WERI-Rb-1 (cell line): ENCODE results near the gene KLHL25.

Source experiments
- DNase-seq: peaks from one replicate; pipeline ENCODE4 v3.0.0-alpha.2; 2020
- H3K27ac ChIP-seq: fragments of 250-450 bp; sonication (Bioruptor Pico); 2 replicates; pipeline ENCODE4 v1.5.1; 2020; ENCODE audit warnings: mild to moderate bottlenecking, moderate library complexity
- H3K27me3 ChIP-seq: fragments of 250-450 bp; sonication (Bioruptor Pico); 2 replicates; pipeline ENCODE4 v1.5.1; 2021; ENCODE audit warnings: mild to moderate bottlenecking, low read depth, moderate library complexity; ENCODE audit not compliant: insufficient read depth, severe bottlenecking
- H3K36me3 ChIP-seq: fragments of 250-450 bp; sonication (Bioruptor Pico); 2 replicates; pipeline ENCODE4 v1.5.1; 2020; ENCODE audit warnings: mild to moderate bottlenecking, moderate library complexity
- H3K4me3 ChIP-seq: 2 replicates; pipeline ENCODE4 v1.5.1; 2011; ENCODE audit warnings: low read depth, mild to moderate bottlenecking, control low read depth, low read length
- H3K9me3 ChIP-seq: fragments of 250-450 bp; sonication (Bioruptor Pico); 2 replicates; pipeline ENCODE4 v1.5.1; 2021; ENCODE audit warnings: mild to moderate bottlenecking, moderate library complexity; ENCODE audit not compliant: severe bottlenecking
- TF ChIP-seq, protein P1 (sequence below): IDR thresholded peaks from 2 replicates; pipeline ENCODE4 v1.5.1; 2011; ENCODE audit warnings: low read depth, mild to moderate bottlenecking, control low read depth, inconsistent platforms, low read length

The KLHL25 gene

DNA sequence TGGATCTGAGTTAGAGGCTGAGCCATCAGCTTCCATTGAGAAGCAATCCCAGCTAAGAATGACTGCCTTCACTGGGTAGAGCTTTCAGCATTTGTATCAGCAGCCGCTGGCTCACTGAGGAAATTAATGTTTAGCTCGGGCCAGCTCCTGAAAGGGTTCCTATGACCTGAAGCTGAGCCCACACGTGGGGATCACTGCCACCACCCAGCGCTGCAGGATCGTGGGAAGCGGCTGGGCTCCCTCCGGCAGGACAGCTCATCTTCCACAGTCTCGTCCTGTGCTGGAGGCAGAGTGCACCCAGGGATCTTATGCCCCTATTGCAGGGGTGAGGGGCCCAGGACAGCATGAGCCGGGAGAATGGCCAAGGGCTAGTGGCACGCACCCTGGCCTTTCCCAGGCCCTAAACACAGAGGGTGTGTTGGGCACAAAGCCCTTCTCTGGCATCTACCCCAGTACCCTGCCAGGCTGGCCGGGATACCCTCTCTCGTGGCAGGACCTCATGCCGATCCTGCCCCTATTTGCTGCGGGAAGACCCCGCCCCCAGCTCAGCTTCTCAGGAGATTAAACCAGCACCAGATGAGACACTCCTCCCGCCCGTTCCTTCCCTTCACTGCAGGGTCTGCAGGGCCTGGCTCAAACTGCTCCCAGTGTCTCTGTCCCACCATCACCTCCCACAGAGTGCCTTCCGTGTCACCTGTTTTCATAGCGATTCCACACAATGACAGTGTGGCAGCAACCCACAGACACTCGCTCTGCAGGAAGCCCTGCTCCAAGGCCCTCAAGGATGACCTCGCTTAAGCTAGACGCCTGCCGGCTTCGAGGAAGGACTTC lies 28.5 kb downstream of the KLHL25 start:
- no peak overlapping the region for H3K27ac ChIP-seq
- H3K27me3 ChIP-seq, result no peaks in the 10 kb centered on the region
- H3K4me3 ChIP-seq, result no peak overlapping the region
- H3K36me3 ChIP-seq, result peaks cover 4% of the 10 kb centered on the region; the same call in 1 of the 2 replicates
- peak; percentile 70 for DNase-seq
- no peaks in the 10 kb centered on the region for H3K9me3 ChIP-seq
- TF ChIP-seq, protein P1, sequence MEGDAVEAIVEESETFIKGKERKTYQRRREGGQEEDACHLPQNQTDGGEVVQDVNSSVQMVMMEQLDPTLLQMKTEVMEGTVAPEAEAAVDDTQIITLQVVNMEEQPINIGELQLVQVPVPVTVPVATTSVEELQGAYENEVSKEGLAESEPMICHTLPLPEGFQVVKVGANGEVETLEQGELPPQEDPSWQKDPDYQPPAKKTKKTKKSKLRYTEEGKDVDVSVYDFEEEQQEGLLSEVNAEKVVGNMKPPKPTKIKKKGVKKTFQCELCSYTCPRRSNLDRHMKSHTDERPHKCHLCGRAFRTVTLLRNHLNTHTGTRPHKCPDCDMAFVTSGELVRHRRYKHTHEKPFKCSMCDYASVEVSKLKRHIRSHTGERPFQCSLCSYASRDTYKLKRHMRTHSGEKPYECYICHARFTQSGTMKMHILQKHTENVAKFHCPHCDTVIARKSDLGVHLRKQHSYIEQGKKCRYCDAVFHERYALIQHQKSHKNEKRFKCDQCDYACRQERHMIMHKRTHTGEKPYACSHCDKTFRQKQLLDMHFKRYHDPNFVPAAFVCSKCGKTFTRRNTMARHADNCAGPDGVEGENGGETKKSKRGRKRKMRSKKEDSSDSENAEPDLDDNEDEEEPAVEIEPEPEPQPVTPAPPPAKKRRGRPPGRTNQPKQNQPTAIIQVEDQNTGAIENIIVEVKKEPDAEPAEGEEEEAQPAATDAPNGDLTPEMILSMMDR, result no peak

DNA sequence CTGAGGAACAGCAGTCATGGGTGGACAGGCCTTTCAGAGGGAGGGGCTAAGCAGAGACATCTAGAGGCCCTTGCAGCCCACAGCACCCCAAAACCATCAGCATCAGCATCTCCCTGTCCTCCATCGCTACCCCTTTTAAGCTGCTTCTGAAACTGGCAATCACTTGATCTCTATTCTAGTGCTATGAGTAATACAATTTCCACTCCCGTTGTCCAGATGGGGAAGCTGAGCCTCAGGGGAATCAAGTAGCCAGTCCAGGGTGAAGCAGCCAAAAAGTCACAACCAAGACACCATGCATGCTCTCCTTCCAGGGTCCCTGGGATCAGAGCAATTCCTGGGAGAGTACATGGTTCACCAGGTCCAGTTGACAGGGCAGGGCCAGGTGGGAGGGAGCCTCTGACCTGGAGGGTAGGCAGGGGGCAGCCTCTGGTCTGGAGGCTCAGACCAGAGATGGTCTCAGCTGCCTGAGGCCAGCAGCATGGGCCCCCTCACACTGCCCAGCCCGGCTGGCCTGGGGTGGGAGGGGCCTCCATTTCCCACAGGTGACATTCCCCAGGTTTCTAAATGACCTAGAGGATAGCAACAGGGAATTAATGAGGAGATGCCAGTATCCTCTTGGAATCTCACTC lies 30.0 kb downstream of the KLHL25 start:
- TF ChIP-seq, protein P1, result no peak

DNA sequence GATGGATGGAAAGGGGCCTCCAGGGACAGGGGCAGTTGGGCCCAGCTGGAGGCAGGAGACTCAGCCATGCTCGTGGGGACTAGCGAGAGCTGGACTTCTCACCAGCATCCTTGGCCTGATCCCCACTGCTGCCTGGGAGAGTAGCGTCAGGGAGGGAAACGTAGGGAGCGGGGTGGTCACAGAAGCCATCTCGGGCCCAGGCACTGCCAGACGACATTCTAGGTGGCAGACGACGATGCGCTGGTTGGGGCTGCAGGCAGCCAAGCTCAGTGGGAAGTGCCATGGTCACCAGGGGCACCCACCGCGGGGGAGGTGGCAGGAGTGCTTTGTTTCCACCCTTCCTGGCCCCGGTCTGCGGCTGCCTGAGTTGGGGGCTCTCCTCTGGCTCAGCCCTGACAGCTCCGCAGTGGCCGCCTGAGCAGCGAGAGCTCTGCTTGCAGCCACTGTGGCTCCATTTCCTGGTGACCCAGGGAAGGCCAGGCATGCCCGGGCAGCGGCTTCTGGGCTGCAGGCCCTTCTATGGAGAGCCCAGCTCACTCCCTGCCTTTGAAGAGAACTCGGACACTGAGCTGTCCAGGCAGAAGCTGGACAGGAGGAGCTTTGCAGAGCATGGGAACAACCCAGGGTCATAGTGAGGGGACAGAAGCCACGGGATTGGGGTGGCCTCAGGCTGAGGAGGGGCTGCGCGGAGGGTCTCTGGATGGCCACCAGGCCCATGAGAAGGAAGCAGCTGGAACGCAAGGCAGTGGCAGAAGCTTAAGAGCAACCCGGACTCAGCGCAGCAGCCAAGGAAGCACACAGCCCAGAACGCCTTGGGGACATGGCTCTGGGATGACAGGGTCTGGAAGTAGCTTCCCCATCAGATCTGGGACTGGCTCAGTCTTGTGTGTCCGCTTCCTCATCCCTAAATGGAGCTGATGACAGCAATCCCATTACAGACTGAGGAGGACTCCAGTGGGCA lies 30.8 kb downstream of the KLHL25 start:
- Histone ChIP-seq H3K36me3 (peaks cover under 1% of the 10 kb centered on the region), H3K9me3 (no peaks in the 10 kb centered on the region), H3K27me3 (no peaks in the 10 kb centered on the region), H3K27ac (no peak overlapping the region), H3K4me3 (no peak overlapping the region)
- TF ChIP-seq, protein P1, result no peak
- no peak for DNase-seq

More for the DNA sequence above, 30.0 kb downstream of the KLHL25 start:
- no peak overlapping the region for H3K4me3 ChIP-seq
- H3K27ac ChIP-seq, result no peak overlapping the region
- H3K9me3 ChIP-seq, result no peaks in the 10 kb centered on the region
- no peak for DNase-seq
- H3K27me3 ChIP-seq, result no peaks in the 10 kb centered on the region
- H3K36me3 ChIP-seq, result peaks cover 4% of the 10 kb centered on the region; the same call in 1 of the 2 replicates

DNA sequence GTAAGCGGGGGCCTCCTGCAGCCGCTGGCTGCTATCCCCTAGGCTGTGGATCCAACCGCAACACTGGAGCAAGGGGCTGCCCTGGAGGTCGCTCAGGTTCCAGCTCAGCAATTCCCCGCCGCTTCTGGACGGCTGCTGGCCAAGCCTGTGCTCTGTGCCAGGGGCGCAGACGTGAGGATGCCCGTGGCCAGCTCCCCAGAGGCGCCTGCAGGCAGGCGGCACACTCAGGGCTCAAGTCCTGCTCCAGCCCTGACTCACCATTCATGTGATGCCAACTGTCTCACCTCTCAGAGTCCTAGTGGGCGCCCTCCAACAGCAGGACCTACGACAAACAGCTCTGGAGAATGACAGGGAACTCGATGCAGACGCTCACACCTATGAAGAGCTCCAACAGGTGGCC lies 31.6 kb downstream of the KLHL25 start:
- no peak overlapping the region for H3K4me3 ChIP-seq
- no peak for DNase-seq
- H3K36me3 ChIP-seq, result no peaks in the 10 kb centered on the region; the same call in none of the 2 replicates
- no peak overlapping the region for H3K27ac ChIP-seq
- TF ChIP-seq, protein P1, result no peak
- no peaks in the 10 kb centered on the region for H3K9me3 ChIP-seq
- no peaks in the 10 kb centered on the region for H3K27me3 ChIP-seq

DNA sequence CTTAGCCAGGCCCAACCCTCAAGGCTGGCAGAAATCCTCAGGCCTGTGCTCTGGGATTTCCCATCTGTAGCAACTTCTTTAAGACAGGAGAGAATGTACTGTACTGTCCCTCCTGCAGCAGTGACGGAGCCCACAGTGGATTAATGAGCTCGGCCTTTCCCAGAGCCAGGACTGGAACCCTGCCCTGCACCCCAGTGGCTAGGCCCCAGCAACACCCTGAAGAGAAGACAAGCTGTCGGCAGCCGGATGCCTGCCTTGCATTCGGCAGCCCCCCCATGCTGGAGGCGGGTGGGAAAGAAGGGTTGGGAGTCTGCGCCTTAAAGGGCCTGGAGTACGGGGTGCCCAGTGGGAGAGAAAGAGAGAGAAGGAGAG lies 32.0 kb downstream of the KLHL25 start:
- no peaks in the 10 kb centered on the region; the same call in none of the 2 replicates for H3K36me3 ChIP-seq
- H3K4me3 ChIP-seq, result no peak overlapping the region
- H3K9me3 ChIP-seq, result no peaks in the 10 kb centered on the region
- TF ChIP-seq, protein P1, result no peak
- DNase-seq, result no peak
- no peaks in the 10 kb centered on the region for H3K27me3 ChIP-seq
- H3K27ac ChIP-seq, result no peak overlapping the region
